Urothelium cell line (cell line): ENCODE measurements around the gene SLC35C1.
"Not testable (repeated sequence)": the region's sequence is repeated elsewhere in the genome, so short reads cannot be mapped to it uniquely, and the experiment has no call there.

Source experiments
- DNase-seq: peaks from one replicate; pipeline ENCODE4 v3.0.0; 2011; ENCODE audit warnings: low spot score, mixed read lengths
- FAIRE-seq: peaks from 2 replicates; lab custom pipeline; 2011; peaks lifted over from hg19 to GRCh38; lab: Jason Lieb, UNC

The SLC35C1 gene

GRCh38 chr11:45786272-45786671 is 18.7 kb upstream of the SLC35C1 start:
- DNase-seq = no peak

GRCh38 chr11:45788887-45789286 is 16.1 kb upstream of the SLC35C1 start:
- DNase-seq (no peak), FAIRE-seq (no peak)

More at GRCh38 chr11:45786272-45786671, 18.7 kb upstream of the SLC35C1 start:
- FAIRE-seq = no peak

GRCh38 chr11:45791524-45791923 is 13.4 kb upstream of the SLC35C1 start:
- no peak for DNase-seq
- FAIRE-seq = no peak

GRCh38 chr11:45794169-45794568 is 10.8 kb upstream of the SLC35C1 start:
- FAIRE-seq (no peak), DNase-seq (no peak)

- DNase-seq = no peak
- no peak for FAIRE-seq
These were observed 9.6 kb upstream of the SLC35C1 start for GRCh38 chr11:45795379-45795778.

DNA sequence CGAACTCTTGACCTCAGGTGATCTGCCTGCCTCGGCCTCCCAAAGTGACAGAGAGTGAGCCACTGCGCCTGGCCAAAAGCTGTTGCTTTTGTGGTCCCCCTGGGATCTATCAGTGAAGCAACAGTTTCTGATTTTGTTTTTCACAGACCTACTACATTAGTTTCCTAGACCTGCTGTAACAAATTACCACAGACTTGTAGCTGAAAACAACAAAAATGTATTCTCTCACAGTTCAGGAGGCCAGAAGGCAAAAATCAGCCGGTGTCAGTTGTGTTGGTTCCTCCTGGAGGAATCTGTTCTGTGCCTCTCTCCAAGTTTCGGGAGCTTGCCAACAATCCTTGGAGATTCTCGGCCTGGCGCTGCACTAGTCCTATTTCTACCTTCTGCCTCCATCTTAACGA is 8.5 kb upstream of the SLC35C1 start:
- DNase-seq (no peak), FAIRE-seq (no peak)

GRCh38 chr11:45798793-45799441 is 6.0 kb upstream of the SLC35C1 start:
- no peak for FAIRE-seq

DNA sequence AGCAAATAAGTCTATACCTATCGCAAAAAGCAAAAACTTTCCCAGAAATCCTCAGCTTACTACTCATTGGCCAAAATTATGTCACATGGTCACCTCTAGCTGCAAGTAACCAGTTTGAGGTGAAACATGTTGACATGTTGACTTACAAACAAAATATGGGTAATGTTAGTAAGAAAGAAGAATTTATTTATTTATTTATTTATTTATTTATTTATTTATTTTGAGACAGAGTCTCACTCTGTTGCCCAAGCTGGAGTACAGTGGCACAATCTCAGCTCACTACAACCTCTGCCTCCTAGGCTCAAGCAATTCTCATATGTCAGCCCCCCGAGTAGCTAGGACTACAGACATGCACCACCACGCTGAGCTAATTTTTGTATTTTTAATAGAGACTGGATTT is 5.4 kb upstream of the SLC35C1 start:
- FAIRE-seq (no peak), DNase-seq (no peak)

More at GRCh38 chr11:45798793-45799441, 6.0 kb upstream of the SLC35C1 start:
- DNase-seq = no peak

- no peak for FAIRE-seq
- DNase-seq = no peak
These were observed 4.7 kb upstream of the SLC35C1 start for GRCh38 chr11:45800261-45800660.

DNA sequence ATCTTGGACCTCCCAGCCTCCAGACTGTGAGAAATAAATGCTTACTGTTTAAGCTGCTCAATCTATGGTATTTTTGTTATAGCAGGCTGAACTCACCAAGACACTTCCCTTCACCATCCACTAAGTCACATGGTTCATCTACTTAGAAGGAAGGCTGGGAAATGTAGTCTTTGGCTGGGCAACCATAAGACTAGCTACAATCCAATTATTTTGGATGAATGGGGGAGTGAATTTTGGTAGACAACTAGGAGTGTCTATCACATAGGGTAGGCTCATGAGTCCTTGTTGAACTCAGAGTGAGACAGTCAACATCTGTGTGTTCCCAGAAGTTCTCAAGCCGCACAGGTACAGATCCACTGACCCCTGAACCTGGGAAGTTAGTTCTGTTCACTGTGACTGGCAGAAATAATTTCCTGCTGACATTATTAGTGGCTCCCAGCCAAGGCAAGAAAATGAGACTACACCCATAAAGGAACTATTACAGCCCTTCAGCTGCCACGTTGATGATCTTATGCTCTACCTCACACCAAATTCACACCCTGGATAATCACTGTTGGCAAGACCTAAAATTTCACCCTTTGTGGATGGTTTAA is 3.1 kb upstream of the SLC35C1 start:
- DNase-seq = no peak
- no peak for FAIRE-seq

DNA sequence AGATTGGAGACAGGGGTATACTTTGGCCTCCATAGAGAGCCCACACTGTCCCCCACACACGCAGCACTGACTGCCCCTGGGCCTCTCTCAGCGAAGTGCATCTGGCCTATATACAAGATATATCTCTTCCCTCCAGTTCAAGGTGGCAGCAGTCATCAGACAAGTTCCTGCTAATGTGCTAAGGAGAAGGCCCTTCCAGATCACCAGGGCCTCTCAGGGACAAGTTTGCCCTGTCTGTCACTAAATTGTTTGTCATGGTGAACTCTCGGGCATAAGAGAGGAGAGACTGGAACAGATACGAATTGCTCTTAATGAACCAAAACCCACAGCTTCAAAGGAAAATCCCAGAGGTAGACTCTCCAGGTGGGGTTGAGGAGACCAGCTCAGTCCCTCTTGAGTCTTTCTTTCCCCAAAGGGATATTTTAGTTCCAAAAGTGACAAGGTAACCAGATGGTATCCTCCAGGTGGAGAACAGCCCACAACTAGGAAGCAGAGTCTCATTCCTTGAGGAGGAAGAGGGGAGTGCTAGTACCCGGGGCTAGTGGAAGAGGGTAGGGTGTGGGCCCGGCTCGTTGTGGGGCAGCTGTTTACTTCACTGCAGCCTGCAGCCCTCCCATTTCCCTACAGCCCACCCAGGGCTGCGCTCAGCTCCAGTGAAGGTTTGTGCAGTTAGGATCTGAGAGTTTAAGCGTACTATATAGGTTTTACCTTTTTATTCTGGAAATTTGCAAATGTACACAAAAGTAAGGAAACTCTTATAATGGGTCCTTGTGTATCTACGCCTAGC is 2.2 kb upstream of the SLC35C1 start:
- DNase-seq = no peak
- no peak for FAIRE-seq

- FAIRE-seq (no peak), DNase-seq (peak; percentile 79)
These were observed 783 bp upstream of the SLC35C1 start for GRCh38 chr11:45803971-45804760.

- DNase-seq (peak; percentile 47), FAIRE-seq (no peak)
These were observed 539 bp downstream of the SLC35C1 start for GRCh38 chr11:45805305-45806071.

DNA sequence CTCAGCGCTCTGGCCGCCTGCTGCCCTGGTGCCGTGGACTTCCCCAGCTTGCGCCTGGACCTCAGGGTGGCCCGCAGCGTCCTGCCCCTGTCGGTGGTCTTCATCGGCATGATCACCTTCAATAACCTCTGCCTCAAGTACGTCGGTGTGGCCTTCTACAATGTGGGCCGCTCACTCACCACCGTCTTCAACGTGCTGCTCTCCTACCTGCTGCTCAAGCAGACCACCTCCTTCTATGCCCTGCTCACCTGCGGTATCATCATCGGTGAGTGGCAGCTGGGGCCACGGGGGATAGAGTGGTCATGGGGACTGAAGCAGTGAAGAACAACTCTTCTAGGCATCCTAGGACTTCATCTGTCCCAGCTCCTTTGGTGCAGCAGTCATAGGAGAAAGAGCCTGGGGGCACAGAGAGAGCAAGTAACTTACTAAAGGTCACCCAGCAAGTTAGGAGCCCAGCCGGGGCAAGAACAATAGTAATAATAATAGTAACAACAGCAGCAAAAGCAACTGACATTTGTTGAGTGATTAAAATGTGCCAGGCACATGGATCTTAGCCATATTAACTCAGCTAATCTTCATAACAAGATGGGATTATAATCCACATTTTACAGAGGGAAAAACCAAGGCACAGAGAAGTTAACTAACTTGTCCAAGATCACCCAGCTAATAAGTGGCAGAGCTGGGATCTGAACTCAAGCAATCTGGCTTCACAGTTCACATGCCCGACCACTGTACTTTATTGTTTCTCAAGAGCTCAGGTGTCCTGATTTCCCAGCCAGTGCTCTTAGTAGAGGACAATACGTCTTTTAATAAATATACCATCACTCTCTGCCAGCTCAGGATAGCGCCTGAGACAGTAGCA is 1.4 kb downstream of the SLC35C1 start:
- no peak for FAIRE-seq
- no peak for DNase-seq

- FAIRE-seq (no peak), DNase-seq (no peak)
These were observed 2.2 kb downstream of the SLC35C1 start for GRCh38 chr11:45806937-45807791.

DNA sequence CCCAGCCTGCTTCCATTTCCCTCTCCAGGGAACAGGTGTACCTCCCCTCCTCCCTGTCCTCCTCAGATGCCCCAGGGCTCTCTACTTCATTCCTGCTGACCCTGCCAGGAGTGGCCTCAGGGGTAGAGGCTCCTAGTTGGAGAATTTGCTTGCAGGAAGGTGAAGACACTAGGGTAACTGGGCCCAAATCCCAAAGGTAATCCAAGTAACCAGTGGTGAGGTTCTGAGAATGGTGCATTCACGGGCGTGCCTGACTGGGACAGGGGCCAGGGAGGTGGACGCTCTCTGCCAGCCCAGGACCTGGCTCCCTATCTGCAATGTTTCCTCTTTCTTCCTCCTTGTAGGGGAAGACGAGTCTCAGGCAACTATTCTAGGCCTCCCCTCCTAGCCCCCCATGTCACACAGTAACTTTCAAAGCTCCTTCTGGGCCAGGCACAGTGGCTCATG is 2.9 kb downstream of the SLC35C1 start:
- no peak for FAIRE-seq
- no peak for DNase-seq

- not testable (repeated sequence) for FAIRE-seq, DNase-seq
These were observed 3.5 kb downstream of the SLC35C1 start for GRCh38 chr11:45808427-45808826.
